ENCODE results near the gene KIF1A.

The KIF1A gene

DNA sequence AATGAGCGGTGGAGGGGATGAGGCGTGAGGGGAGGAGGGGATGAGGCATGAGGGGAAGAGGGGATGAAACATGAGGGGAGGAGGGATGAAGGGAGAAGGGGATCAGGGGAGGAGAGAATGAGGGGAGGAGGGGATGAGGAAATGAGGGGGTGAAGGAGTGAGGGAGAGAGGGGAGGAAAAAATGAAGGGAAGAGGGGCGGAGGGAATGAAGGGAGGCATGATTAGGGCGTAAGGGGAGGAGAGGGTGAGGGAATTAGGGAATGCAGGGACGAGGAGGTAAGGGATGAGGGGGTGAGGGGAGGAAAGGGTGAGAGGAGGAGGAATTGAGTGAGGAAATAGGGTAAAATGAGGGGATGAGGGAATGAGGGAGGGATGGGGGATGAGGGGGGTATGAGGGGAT is 87.8 kb downstream of the KIF1A start:
- DNase-seq = no peak

DNA sequence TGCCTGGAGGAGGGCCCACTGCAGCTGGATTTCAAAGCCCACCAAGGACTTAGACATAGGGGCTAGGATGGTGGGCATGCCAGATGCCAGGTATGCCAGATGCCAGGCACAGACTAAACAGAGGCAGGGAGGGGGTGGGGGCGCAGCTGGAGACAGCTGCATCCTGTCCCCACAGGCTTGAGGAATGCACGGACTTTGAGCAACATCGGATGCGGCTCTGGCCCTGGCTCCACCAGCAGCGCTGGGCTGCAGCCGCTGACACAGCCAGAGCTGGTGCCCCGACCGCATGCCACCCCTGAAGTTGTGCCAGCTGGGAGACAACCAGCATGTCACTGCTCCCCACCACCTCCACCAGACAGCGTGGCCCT is 88.9 kb downstream of the KIF1A start:
- DNase-seq = no peak

DNA sequence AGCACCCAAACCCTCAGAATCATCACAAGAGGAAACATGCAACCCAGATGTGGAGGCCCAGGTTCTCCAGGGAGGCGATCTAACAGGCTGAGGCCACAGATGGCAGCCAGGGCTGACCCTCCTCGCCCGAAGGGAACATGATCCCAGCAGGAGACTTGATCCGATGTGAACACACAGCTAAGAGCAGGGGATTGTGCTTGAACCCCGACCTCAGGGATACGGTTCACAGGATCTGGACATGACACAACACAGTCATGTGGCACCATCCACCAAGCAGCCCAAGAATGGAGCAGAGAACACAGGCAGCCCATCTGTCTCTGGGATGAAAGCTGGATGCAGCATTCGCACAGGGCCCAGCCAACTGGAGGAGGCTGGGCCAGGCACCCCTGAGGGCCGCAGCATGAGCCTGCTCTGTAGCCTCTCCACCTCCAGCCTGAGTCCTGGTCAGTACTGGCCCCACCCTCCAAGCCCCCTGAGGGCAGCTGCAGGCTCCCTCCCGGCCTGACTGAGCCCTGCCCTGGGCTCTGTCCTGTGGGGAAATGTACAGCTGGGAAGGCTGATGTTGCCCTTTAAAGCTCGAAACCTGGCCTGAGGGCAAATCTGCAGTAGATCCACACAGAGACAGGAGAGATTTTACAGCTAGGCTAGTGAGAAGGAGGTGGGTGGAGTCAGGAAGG is 89.4 kb downstream of the KIF1A start:
- DNase-seq = no peak

DNA sequence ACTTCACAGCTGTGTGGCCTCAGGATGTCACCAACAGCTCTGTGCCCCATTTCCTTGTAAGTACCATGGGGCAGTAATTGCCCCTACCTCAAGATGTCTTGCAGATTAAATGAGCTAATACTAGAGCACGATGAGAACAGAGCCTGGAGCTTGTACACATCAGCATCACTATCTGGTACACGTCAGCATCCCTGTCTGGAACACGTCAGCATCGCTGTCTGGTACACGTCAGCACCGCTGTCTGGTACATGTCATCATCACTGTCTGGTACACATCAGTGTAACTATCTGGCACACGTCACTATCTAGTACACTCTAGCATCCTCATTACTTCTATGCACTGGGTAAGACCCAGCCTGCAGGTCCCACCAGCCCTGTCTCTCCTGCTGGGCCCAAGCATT is 91.2 kb downstream of the KIF1A start:
- no peak for DNase-seq

DNA sequence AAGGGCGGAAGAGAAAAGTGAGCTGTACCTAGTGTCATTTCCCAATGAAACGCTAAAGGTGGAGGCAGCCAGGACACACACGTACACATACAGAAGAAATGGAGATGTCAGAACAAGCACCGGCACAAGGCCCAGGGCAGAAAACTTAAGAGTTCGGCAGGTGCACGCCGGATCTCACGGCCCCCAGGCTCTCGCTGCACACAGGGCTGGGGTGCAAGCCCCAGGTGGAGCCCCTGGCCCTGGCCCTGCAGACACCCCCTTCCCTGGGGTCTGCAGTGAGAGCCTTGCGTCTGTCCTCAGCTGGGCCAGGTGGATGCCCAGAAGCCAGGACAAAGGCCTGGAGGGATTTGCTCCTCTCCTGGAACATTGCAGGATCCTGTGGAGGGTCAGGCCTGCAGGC is 91.7 kb downstream of the KIF1A start:
- DNase-seq = no peak

DNA sequence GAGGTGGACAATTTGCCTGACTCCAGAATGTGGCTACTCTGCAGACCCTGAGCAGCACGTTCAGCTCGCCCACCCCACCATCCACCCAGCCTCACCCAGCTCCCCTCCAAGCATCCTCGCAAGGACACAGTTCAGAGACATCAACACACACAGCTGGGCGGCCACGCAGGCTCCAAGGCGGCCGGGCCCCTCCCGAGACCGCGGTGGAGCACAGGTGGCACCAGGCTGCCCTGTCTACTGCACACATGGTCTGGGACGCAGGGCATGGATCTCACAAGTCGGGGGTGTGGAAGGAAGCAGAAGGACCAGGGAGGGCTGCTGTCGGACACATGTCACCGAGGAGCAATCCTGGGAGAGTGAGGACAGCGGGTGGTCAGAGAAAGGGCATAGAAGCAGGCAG is 92.1 kb downstream of the KIF1A start:
- no peak for DNase-seq

DNA sequence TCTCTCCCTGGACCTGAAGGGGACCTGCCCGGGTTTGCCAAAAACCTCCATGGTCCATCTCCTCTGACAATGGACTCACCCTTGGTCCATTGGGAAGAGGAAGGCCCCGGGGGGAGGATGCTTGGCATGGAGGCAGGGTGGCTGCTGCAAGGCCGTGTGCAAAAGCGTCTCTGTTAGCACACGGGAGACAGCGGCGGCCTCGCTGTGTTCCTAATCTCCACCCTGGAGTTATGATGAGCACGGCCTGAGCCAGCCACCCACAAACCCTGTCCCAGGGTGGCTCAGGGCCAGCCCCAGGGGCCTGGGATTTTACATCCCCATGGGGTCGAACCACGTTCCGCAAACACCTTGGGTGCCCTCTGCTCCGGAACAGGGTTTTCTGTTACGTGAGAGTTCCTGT is 92.6 kb downstream of the KIF1A start:
- no peak for DNase-seq

DNA sequence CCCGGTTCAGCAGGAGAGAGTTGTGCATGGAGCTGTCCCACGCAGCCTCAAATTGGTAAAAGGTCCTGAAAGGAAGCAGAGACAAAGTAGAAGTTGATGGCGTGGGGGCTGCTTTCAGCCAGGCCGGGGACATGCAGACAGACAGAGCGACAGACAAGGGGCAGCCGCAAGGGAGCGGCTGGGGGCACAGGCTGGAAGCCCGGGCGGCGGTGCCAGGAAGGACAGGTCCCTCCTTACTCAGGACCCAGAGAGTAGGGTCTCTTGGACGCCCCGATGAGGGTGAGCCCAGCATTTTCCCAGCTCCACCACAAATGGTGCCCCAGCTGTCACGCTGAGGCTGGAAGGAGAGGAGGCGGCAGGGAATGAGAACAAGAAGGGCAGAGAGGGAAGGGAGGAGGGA is 93.1 kb downstream of the KIF1A start:
- DNase-seq = no peak

DNA sequence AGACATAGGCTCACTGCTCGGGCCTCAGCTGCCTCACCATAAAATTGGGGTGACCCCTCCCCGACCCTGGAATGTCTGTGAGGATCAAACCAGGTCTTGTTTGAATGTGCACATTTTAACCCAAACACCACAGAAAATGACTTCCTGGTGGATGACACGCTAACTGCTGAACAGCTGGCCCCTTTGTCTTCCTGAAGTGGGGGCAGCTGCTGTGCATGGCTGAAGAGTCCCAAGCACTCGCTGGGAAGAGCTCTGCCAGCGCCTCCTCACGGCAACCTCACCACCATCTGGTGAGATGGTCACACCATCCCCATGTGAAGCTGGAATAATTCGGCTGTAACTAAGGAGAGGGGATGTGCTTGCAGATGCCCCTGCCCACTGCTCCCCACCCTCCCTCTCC is 94.3 kb downstream of the KIF1A start:
- DNase-seq = no peak

DNA sequence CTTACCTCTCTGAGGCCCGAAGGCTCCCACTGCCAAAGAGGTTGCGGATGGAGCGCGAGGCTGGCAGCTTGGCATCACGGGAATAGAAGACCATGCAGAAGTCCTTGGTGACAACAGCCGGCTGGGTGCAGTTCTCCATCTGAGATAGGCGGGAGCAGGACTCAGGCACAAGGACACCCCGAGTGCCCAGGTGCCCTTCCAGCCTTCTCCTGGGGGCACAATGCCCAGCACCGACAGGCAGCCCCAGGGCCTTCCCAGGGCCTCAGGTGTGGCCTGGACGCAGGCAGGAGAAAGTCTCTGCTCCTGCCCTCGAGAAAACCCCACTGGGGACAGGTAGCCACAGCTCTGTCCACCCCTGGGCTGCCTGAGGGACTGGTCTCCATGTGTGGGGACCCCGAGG is 94.8 kb downstream of the KIF1A start:
- DNase-seq = no peak

DNA sequence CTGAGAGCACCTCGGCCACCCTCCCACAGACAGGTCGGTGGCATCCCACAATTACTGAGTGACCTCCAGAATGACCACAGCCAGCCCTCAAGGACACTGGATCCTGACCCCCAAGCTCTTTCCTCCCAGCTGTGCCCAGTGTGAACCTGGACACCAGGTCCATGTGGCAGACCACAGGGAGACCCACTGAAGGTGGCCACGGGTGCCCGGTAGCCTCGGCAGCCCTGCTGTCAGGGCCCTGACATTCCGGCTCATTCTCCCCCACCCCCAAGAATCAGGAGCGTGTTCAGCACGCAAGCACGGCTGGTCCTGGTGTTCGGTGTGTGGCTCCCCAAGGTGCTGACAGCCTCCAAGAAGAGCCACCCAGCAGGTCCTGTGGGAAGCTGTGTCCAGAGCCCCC is 95.6 kb downstream of the KIF1A start:
- no peak for DNase-seq

DNA sequence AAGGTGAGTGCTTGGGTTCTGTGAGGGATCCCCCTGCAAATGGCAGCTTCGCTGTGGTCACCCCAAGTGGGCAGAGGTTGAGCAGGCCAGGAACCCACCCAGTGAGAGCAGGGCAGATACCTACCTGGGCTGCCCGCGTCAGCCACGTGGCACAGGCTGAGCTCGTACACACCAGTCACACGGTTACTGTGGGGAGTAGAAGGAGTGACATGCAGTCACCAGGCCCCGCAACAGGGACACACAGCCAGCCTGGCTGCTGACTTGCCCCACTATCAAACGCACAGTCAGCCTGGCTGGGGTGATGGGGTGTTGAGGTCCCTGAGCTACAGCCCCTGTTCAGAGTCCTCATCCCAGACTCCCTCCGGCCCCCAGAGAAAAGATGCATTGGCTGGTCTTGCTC is 96.2 kb downstream of the KIF1A start:
- no peak for DNase-seq

DNA sequence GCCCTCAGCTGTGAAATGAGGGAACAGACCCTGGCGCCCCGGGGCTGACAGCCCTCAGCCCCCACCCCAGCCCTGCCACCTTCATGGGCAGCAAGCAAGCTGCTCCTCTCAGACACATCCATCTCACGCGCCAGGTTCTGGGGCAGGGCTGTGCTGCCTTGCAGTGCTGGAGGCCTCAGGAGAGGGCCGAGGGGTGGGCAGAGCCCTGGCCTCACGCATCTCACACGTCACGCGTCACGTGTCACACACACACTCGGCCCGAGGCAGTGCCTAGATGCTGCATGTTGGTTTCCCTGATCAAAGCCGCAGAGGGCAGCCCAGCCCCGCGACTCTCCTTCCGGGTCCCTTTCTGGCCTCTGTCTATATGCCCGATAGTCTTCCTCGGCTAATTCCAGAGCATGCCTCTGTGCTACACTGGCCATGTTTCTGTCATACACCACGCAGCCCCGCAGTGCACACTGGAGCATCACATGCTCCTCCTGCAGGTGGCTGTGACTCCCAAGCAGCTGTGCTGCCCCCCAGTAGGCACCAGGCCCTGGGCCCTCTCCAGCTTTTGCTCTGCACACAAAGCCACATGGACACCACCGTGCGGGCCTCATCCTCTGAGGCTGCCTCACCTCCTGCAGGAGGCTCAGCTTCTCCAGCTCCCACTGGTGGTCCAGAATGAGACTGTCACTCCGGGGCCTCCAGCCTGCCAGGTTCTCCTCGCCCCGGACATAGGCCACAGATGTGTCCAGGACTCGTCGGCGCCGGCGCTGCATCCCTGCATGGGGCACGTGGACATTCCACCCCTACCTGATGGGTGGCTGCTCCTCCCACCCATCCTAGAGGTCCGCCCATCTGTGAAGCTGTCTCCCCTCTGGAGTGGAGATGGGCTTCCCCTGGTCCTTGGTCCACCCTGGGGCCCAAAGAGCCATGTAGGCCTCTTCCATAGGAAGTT is 97.0 kb downstream of the KIF1A start:
- no peak for DNase-seq

DNA sequence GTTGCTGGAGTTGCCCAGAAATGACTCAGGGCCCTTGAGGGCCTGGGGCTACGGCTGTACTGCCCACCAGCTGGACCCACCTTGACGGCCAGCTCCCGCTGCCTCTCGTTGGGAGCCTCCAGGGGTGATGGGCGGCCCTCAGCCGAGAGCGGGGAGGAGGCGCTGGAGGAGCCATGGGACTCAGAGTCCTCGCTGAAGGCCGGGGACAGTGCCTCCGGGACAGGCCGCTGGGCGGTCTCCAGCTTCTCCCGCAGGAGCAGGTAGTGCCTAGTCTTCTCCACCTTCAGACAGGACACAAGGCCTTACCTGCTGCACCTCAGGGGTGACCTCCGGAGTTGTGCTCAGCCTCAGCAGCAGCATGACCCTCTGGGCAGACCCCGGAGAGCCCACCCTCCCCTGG is 97.6 kb downstream of the KIF1A start:
- no peak for DNase-seq

DNA sequence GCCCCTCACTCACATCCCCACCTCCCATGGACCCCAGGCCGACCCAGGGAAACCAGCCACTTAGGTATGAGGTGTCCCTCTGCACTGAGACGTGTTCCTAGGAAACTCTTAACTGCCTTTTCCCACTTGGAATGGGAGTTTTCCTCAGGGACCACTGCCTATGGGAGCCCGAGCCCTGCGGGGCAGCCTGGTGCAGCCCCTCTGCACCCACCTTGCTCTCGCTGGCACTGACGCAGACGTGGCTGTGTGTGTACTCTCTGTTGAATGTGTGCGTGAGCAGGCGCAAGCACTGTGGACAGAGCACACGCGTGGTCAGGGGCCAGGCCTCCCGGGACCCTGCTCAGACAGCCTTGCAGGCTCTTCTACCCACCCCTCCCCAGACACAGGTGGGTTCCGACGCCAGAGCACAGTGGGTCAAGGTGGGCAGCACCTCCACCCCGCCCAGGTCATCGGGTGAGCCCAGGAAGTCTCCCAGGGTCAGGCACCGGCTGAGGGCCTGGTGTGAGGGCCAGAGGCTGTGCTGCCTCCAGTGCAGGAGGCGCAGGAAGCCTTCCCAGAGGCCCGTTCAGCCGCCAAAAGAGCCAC is 98.3 kb downstream of the KIF1A start:
- no peak for DNase-seq

DNA sequence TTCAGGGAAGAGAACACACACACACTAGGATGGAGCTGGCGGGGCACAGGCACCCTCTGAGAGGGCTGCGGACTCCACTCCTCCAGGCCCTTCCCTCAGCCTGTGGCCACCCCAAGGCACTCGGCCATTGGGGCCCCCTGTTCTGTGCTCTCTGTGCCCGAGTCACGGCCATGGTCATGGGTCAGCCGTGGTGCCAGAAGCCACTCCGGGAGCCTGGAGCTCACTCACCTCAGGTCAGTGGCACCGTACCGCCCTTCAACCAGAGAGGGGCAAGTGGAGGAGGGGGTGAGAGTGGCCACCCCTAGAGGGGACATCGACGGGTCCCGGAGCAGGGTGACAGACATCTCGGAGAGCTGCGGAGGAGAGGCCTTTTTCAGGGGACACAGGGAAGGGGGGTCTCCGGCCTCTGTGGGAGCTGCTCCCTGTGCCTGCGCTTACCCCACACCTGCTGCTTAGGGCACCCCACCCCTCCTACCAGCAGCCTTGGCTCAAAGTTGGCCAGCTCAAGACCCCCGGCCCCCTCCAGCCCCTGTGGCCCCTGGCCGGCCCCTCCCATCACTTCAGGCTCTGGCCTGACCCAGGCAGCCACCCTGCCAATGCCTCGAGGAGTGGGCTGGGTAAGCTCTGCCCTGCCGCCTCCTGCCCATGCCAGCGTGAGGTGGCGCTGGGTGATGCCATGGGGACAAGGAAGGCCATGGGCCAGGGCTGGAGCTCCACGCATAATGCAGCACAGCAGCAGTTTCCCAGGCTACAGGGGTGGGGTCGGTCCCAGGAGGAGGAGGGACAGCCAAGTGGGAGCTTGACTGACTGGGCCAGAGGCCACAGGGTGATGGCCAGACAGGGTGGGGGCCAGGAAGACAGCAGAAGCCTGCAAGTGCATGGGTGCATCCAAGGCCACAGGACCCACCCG is 99.1 kb downstream of the KIF1A start:
- no peak for DNase-seq

DNA sequence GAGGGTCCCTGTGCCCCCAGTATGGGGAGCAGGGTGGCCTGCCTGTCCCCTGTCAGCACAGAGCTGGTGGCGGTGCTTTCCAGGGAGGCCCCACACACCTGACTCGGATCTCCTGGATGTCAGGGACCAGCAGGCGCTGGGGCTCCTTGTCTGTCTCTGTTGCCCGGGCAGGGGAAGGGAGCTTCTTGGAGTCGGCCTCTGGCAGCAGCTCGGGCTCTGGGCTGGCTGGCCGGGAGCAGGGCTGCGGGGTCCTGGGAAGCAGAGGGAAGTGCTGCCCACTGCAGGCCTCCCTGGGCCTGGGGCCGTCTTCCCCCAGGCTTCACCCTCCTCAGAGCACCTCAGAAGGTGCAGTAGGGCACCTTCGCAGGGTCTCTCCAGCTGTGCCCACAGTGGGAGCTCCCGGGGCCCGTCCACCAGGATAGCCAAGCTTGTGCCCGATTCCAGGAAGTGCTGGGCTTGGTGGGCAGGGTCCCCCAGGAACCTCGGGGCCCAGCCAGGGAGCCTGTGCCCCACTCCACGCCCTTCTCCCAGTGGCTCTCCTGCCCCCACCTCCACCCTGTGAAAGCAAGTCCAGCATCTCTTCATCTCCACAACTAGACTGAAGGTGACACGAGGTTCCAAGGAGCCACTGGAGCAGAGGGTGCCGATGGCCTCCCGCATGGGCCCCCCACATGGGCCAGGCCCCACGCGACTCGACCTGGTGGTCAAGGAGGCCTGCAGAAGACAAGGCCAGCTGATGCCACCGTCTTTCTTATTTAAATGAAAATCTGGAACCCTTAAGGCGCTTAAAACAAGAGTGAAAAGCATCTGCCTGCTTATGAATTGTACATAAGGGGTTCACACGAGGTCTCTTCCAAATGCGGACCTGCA is 100.1 kb downstream of the KIF1A start:
- no peak for DNase-seq

DNA sequence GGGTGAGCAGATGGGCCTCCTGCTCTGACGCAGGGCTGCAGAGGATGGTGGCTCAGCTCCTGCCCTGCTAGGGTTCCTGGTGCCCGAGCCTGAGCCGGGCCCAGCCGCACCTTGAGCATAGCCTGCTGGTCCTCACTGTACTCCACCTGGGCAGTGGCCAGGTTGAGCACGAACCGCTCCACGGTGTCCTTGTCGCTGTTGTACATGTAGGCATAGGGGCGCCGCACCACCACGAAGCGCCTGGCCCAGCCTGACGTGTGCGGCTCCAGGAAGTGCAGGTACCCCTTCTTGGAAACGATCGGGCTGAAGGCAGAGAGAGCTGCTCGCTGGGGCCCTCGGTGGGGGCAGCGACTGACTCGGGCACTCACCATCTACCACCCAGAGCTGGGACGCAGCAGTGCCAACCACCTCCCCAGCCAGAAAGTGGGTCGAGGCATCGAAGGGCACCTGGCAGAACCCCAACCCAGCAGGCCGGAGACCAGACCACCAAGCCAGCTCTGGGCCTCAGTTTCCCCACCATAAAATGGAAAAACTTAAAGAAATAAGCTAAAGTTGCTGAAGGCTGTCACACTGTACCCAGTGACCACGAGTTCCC is 101.0 kb downstream of the KIF1A start:
- DNase-seq = no peak

DNA sequence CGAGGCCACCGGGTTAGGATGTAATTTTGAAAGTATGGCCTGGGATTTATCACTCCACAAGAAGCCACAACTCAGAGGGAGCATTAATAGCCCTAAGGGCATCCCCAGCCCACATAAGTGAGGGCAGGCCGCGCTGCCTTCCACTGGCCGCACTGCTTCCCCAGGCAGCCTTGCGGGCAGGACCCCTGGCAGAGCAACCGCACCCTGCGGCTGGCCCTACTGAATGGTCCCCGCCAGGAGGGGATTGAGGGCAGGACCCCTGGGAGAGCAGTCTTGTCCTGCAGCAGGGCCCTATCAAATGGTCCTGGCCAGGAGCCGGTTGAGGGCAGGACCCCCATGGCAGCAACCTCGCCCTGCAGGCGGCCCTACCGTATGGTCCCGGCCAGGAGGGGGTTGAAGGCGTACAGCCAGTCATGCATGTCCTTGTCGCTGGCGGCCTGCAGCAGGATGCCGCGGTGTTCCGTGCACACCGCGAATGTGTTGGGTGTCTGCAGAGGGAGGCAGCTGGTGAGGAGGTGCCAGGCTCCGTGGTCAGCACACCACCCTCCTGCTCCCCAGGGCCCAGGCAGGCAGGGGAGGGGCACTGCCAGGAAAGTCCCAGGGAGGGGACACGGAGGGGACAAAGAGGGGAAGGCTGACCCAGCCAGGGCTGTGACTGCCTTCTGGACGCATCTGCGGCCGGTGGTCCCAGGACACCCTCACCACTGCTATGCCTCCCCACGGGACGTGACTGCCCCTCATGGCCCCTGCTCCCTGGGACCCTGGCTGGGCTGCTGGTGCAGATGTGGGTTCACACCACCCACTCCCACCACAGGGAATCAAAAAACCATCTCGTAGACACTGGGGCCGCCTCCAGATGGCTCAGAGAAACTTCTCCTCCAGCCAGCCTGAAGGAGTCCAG is 102.1 kb downstream of the KIF1A start:
- no peak for DNase-seq

DNA sequence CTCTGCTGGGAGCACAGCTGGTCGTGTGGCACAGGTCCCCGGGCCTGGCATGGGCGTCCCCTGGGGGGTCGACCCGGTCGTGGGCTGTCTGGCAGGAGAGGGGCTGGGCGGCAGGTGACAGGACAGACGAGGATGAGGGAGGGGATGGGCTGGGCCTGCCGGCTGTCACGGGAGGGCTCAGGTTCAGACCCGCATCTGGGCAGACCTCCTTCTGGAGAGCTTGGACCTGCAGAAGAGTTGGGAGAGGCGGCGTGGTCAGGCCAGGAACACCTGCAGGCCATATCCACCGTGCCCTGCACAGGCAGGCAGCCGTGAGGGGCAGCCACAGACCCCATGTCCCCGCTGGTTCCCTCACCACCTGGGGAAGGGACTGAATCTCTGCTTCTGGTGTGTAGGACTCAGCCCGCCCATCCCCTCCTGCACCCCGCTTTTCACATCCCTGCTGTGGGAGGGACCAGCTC is 102.8 kb downstream of the KIF1A start:
- DNase-seq = no peak

All from DMS79 (cell line).